Epidermal melanocyte (primary cell): ENCODE data around the gene PPP6R1.
A peak's percentile ranks its signal among the peaks of the same experiment; 100 is the strongest.

Experiments
- DNase-seq: peaks from one replicate; pipeline ENCODE4 v3.0.0; 2011; ENCODE audit warnings: low spot score; ENCODE audit not compliant: insufficient read length

The PPP6R1 gene

DNA sequence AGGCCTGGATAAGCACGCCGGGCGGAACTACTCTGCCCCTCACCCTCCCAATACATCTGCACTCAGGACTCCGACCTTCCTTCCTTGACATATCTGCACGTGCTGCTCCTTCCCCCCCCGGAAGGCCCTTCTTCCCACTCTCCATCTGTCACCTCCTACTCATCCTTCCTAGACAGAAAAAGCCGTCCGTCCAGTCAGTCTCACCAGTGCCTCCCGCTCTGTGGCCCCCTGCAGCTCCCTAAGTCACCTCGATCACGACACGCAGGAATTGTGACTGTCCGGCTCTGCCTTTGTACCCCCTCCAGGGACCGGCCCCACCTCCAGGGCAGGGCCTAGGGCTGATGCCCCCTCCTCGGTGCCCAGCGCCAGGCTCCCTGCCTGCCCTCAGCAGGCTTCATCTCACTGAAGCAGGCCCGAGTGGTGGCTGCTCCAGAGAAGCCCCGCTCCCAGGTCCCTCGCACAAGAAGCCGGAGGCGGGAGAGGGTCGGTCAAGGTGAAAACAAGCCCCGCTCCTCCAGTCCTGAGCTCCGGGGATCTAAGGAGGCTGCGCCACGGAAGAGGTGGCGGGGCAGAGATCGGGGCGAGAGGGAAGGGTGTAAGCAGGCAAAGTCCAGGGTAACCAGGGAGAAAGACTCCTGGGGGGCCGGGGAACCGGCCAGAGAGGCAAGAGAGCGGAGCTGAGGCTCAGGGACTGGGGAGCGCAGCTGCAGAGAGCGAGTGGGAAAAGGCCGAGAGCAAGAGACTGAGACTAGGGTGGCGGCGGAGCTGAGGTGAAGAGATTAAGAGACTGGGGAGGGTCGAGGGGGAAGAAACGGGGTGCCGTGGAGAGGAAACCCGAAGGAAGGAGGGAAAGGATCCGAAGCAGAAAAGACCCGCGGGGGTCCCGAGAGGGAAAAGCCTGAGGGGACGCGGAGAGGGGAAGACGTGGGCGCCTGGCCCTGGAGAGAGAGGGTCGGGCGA is 1.1 kb downstream of the PPP6R1 start:
- DNase-seq: no peak

DNA sequence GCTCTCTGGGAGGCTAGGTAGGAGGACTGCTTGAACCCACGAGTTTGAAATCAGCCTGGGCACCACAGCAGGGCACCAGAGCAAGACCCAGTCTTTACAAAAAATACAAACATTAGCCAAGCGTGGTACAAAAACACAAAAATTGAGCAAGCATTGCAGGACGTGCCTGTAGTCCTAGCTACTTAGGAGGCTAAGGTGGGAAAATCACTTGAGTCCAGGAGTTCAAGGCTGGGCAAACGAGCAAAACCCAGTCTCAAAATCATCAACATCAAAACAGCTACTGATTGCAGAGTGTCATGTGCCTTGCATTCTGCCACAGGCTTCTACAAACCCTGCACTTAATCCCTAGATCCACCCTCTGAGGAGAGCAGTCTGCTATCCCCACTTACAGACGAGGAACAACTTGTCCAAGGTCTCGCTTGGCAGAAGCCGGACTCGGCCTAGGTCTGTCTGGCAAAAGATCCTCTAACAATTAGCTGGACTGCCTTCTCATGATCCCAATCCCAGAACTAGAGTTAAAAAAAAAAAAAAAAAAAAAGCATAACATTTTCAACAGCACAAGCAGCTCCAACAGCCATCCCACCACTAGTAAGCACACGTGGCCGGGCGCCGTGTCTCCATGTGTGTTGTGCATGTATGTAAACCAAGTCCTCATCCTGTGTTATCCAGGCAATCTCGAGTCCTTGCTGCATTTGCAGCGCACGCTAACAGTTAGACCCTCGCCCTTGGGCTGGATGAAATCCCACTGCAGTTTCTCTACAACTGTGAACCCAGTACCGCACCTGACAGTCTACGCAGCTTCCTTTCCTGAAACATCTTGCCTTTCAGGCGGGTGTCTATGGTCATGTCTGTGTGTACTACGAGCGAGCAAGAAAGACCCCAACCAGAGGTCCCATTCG is 2.0 kb downstream of the PPP6R1 start:
- no peak for DNase-seq

GRCh38 chr19:55255618-55256423 is 3.0 kb downstream of the PPP6R1 start:
- no peak for DNase-seq

DNA sequence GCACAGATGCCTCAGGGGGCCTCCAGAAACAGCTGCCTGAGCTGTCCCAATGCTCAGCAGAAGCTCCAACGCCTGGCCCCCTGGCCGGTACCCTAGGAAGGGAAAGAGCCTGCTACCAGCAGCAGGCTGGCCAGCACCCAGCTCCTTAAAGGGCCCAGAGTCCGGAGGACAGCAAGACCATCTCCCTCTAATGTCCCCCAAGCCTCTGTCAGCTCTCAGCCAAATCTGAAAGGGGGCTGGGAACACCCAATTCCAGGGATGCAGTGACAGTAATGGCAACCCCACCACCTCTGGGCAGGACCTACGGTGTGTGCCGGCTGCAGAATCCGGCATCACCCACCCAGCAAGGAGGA is 4.2 kb downstream of the PPP6R1 start:
- no peak for DNase-seq

GRCh38 chr19:55253842-55254624 is 4.8 kb downstream of the PPP6R1 start:
- DNase-seq: peak; percentile 11

- DNase-seq: no peak
Observed at GRCh38 chr19:55252760-55253663, 5.8 kb downstream of the PPP6R1 start.

DNA sequence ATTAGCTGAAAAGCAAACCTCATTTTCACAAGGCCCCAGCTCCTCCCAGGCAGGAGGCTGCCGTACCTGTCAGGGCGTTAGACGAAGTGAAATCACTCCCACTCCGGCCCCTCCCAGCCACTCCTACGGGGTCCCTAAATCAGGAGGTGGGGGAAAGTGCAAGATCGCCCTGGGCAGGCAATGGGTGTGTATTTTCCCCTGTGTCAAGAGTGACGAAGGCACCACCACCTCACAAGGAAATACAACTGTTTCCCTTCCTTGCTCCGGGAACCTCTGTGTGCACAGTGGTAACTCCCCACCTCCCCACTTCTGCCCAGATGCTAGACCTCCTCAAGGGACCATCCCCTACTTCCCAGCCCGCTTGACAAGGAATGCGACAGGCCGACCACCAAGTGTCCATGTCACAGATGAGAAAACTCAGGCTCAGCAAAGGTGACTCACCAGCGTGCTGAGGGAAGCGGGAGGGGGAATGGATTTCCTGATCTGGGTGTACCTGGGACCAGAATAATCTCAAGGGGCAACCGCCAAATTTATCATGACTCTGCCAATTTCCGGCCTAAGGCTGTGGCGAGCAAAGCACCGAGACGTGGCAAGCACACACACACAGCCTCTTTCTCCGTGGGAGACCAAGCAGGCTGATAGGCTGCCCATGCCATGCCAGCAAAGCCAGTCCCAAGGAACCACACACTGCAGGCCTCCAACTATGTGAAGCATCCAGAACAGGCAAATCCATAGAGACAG is 7.3 kb downstream of the PPP6R1 start:
- DNase-seq: peak; percentile 13

GRCh38 chr19:55250262-55251036 is 8.4 kb downstream of the PPP6R1 start:
- DNase-seq: no peak

DNA sequence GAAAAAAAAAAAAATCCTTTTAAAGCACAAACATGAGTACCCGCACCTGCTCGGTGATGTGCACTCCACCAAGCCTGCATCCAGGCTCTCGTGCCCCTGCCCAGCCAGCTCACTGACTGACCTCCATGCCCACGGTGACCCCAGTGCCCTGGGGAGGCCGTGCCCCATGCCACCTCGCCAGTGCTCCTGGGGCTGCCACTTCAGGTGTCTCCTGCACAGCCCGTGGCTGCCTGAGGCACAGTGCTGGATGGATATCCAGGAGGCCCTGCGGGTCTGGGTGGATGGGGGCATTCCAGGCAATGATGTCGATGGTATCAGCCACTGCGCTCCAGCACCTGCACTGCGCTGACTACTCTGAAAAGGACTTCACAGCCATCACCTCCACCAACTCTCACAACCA is 9.0 kb downstream of the PPP6R1 start:
- no peak for DNase-seq

GRCh38 chr19:55248704-55249103 is 10.1 kb downstream of the PPP6R1 start:
- DNase-seq: no peak

DNA sequence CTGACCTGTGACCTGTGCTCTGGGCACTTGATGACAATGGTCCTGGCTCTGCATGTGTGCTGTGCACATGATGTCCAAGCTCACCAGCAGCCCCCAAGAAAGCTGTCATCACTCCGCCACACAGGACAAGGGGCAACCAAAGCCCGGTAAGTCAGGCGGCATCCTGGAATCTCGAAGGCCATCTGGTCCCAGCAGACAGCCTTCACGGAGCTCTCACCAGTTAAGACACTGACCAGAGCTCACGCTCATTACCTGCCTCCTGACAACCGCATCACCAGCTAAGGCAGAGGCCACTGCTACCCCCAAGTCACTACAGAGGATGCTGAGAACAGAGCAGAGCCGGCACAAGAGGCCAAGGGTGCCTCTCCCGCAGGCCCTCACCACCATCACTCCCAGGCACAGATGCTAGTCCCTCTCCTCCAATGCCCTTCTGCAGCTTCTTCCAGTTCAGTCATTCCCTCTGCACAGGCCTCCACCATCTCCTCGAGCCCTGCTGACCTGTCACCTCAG is 10.6 kb downstream of the PPP6R1 start:
- no peak for DNase-seq

GRCh38 chr19:55247621-55248099 is 11.2 kb downstream of the PPP6R1 start:
- DNase-seq: no peak

GRCh38 chr19:55246462-55247451 is 12.1 kb downstream of the PPP6R1 start:
- DNase-seq: no peak

DNA sequence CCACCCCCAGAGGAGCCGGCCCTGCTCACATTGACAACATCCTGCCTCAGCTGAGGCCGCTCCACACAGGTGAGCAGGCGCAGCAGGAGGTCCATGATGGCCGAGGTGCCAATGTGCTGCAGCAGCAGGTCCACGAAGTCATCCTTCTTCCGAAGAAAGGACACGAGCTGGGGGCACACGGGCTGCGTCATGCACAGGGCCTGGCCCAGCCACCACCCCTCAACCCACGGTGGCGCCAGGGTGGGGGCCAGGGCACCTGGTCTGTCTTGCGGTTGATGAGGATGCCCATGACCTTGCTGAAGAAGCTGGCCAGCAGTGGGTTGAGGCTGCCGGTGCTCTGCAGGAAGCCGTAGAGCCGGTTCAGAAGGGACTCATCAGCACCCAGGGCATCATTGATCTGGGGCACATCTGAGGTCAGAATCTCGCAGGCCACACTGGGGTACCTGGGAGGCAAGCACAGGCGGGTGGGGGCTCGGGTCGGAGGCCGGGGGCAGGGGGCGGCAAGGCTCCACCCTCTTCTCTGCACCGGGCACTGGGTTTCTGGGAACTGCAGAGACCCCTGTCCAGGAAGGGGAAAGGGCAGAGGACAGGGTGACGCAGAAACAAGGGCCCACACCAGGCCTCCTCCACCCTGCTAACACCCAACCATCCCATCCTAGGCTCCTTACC is 13.4 kb downstream of the PPP6R1 start:
- DNase-seq: no peak

DNA sequence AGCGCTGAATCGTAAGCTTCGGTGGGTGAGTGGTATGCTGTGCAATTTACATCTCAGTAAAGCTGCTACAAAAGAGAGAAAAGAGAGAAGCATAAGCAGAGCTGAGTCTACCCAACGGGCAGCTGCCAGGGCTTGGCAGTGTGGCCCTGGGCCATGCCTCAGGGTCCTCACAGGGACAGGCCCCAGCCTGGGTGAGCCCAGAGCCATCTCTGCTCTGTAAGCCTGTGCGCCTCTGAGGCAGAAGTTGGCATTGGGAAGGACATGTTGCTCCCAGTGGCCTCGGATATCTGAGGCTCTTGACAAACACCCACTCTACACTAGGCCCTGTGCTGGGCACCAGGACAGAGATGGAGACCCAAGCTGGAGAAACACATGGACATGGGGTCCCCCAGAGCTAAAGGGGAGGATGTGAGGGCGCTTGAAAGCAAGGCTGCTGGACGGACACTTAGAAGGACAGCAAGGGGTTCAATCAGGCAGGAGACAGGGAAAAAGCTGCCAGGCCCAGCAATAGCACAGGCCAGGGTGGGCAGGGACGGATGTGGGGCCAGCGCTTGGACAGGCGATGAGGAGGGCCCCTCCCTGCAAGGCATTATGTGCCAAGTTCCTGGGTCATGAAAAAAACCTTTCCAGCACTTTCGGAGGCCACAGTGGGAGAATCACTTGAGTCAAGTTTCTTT is 14.7 kb downstream of the PPP6R1 start:
- DNase-seq: no peak
